CD4-positive, alpha-beta T cell treated with Interleukin-2 at 100 ng/mL for 4 hours (primary cell): ENCODE measurements around the gene EMX2.
"Not testable (repeated sequence)": the region's sequence is repeated elsewhere in the genome, so short reads cannot be mapped to it uniquely, and the experiment has no call there.

ENCODE experiments used
- DNase-seq: peaks from one replicate; pipeline ENCODE4 v3.0.0-alpha.2; 2020; ENCODE audit warnings: low spot score

EMX2 gene

DNA sequence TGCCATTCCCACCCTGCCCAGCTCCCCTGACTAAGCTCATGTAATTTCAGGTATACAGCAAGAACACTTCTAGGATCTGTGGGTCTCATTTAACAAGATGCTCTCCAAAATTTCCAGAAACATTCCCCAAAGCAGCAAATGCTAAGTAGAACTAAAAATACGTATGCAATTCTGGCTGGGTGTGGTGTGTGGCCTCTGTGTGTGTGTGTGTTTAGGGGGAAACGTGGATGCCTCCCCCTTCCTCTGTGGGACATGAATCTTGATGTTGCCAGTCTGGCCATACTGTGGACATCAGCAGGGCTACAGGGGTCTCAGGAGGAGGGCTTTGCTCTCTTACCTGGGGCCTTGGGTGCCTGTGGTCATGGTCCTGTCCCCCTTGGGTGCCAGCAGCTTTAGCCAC lies 18.4 kb downstream of the EMX2 start:
- no peak for DNase-seq

DNA sequence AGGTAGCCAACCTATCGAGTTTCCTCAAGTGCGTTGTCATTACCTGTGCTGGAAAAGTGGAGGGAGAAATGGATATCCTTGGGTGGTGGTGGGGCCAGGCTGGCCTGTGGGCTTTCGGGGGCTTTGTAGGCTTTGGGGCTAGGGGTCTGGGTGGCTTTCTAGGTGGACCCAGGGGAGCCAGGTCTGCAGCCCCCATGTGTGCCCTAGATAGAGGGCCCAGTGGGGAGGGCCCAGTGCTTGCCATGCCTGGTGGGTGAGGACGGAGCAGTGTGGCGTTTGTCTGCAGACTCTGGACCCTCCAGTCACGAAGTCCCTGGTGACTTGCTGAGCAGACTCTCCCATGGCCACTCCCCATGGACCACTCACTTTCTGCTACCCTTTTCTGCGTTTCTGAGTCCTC lies 19.7 kb downstream of the EMX2 start:
- DNase-seq, result no peak

DNA sequence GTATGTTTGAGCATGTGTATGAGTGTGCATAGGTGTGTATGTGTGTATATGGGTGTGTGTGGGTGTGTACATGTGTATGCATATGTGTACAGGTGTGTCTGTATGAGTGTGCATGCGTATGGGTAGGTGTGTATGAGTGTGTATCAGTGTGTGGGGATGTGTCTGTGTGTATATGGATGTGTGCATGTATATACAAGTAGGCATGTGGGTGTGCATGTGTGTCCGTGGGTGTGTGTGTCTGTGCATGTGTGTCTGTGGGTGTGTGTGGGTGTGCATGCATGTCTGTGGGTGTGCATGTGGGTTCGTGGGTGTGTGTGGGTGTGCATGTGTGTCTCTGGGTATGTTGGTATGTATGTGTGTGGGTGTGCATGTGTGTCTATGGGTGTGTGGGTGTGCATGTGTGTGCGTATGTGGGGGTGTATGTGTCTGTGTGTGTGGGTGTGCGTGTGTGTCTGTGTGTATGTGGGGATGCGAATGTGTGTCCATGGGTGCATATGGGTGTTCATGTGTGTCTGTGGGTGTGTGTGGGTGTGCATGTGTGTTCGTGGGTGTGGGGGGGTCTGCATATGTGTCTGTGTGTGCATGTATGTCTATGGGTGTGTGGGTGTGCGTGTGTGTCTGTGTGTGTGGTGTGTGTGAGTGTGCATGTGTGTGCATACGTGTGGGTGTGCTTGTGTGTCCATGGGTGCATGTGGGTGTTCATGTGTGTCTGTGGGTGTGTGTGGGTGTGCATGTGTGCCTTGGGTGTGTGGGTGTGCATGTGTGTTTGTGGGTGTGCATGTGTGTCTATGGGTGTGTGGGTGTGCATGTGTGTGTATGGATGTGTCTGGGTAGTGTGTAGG lies 20.6 kb downstream of the EMX2 start:
- DNase-seq, result no peak

DNA sequence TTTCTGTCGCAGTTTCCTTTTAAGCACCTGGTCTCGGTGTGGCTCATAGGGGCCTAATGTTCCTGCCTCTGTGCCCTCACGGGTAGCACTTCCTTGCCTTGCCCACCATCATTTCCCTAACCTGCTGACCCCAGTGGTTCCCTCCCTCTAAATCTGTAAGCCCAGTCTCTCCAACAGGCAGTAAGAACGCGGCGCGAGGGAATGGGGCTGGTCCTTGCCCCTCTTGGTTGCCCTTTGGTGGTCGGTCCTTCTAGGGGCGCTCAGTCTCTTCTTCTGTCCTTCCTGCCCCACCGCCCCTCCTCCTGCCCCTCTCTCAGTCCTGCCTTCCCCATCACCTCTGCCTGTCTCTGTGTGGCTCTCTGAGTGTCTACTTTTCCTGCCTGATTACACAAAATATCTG lies 21.2 kb downstream of the EMX2 start:
- DNase-seq, result no peak

DNA sequence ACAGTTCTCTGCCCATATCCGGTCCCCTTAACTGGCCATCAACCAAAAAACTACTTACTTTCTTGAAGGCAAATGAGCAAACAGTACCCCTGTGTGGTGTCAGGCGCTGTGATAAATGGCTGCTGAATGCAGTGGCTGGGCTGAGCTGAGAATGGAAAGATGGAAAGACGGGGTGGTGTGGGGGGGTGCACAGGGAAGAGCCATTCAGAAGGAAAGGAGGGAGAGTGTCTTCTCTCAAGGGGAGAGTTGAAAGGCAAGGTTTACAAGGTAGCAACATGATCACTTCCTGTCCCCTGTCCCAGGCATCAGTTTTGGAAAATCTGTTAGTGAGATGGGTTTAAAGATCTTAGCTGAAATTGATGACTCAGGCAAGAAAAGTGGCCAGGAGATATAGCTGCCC lies 22.5 kb downstream of the EMX2 start:
- no peak for DNase-seq

DNA sequence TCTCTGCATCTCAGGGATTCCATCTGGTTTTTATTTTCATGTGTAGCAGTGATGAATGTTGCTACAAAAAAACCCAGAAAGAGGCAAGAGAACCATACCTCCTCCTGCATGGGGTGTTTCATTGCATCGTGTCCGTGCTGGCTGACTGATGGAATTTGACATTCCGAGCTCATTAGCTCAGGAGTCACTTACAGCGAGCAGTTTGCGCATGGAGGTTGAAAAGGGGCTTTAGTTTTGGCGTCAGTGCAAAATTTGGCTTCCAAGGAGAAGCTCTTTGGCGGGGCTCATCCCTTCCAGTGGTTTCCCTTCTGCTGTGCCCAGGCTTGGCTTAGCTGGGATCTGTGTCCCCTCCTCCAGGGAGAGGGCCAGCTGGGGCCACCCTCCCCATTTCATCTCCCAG lies 25.8 kb downstream of the EMX2 start:
- no peak for DNase-seq

DNA sequence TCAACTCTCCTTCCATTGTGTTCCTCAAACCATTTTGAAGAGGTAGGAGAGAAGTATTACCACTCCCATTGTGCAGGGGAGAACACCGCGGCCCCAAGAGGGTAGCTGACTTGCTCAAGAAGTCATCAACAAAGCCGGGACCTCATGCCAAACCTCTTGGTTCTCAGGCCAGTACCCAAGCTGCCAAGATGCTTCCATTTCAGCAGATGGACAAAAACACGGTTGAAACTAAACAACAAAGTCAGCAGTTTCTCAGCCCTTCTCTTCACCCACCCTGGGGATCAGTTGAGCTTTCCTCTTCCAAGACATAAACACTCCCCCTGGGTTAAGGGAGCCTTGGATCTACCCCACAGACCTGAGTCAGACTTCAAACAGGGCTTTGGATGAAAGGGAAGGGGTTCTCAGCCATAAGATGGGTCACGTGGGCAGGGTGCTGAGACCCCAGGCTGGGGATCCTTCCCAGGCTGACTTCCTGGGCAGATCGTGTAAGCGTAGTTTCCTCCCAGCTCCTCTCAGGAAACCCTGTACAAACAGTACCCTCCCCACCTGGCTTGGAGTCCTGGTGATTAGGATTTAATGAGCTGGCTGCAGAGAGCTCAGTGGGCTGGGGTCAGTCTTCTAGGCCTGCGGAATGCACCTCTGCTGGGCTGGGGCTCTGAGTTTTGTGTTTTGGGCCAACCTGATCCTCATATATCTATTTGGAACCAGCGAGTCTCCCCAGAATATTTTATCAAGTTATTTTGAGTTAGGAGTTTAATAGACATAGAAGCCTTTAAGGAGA lies 27.3 kb downstream of the EMX2 start:
- DNase-seq, result no peak

DNA sequence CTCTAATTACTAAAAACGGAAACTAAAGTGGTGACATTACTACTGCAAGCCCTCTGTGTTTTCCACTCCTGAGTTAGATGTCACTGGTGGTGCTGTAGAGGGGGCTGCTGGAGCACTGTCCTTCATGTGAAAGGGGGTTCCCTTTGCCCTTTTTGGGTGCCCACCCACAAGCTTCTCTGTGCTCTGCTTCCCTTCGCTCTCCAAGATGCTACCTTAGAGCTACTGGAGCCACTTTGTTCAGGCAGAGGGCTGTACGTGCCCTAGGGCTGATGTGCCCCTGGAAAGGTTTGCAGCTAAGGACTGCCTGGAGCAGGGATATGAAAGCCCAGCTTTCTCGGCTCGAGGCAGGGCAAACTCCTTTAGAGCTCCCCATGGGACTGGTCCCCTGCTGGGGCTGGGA lies 28.3 kb downstream of the EMX2 start:
- no peak for DNase-seq

DNA sequence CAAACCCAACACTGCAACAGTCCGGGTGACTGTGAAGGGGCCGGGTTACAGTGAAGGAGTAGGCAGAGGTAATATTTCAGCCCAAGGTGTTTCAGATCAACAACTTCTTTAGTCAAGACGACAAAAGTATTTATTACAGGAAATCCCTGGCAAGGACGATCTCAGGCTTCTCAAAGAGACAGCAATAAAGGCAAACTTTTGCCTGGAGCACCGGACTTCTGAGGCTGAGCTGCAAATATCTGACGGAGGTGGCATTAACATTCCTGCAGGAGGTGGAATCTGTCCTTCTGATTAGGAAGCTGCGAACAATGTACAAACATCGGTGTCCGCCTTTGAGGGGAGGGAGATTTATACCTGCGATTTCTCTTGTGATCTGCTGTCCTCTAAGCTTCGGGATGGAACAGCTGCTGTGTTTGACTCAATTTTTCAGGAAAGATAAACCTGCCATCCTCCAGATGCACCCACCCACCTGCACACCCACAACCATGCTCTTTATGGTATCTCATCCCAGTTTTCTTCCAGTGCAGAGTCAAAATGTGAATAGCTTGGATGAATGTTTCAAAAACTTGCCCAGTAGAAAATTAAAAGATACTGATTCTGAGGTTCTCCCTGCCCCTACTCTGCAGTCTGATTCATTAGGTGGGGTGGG lies 32.1 kb downstream of the EMX2 start:
- DNase-seq, result no peak

DNA sequence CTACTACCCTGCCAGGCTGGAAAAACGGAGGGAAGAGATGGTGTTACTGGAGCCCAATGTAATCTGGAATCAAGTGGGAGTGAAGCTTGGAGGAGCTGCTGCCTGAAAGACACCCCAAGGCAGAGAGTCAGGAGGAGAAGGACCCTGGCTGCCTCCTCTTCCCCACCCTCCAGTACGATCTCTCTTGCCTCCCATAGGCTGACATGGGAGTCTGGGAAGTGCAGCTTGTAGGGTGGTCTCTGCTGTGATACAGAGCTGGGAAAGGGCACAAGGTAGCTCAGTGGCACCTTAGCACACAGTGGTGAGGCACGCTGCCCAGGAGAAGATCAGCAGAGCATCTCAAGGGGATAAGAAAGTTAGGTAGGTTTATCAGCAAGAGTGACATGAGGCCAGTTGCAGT lies 35.9 kb downstream of the EMX2 start:
- no peak for DNase-seq

DNA sequence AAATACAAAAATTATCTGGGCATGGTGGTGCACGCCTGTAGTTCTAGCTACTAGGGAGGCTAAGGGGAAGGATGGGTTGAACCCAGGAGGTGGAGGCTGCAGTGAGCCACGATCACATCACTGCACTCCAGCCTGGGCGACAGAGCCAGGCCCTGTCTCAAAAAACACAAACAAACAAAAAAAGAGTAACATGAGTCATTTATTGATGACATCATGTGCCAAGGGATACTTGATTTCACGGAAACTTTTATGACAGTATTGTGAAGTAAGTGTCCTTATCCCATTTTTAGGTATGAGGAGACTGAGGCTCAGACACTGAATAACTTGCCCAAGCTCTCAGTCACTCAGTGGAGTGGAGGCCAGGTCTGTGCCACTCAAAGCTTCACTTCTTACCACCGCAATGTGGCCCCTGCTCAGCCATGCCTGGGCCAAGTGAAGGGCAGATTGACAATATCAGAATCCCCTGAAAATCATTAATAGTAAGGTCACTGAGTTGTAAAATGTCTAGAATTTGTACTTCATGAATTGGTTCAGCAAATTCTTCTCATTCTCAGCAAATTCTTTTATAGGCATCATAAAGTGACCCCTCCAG lies 36.5 kb downstream of the EMX2 start:
- DNase-seq, result no peak

DNA sequence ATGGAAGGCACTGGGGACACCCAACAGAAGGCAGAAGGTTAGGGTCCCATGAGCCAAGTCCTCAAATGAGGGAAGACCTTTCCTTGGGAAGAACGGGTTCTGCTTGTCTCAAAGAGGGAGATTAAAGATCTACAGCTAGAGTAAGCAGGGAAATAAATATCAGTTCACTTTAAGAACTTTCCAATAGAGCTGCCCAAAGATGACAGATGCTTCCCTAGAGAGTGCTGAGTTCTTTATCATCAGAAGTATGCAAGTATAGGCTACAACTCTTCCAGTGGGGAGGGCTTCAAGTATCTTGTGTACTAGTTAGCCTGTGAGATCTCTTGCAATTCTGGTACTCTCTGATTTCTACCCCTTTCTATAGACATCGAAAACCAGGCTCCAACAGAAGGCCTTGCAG lies 39.4 kb downstream of the EMX2 start:
- no peak for DNase-seq

DNA sequence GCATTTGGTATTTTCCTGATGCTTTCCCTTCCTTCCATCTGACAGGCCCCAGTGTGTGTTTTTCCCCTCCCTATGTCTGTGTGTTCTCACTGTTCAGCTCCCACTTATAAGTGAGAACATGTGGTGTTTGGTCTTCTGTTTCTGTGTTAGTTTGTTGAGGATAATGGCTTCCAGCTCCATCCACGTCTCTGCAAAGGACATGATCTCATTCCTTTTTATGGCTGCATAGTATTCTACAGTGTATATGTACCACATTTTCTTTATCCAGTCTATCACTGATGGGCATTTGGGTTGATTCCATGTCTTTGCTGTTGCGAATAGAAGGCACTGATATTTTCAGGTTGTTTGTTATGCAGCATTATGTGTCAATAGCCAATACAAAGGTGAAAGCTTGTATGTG lies 42.3 kb downstream of the EMX2 start:
- DNase-seq, result not testable (repeated sequence)

DNA sequence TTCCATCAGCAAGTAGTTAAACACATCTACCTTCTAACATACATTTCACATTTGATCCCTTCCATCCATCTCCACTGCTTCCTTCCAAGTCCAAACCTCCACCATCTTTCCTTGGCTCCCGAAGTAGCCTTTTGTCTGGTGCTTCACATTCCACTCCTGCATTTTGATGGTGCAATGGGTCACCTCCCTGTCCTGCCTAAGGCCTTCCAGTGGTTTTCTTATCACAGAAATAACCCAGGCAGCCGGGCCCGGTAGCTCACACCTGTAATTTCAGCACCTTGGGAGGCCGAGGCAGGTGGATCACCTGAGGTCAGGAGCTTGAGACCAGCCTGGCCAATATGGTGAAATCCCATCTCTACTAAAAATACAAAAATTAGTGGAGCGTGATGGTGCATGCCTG lies 44.5 kb downstream of the EMX2 start:
- DNase-seq, result no peak

DNA sequence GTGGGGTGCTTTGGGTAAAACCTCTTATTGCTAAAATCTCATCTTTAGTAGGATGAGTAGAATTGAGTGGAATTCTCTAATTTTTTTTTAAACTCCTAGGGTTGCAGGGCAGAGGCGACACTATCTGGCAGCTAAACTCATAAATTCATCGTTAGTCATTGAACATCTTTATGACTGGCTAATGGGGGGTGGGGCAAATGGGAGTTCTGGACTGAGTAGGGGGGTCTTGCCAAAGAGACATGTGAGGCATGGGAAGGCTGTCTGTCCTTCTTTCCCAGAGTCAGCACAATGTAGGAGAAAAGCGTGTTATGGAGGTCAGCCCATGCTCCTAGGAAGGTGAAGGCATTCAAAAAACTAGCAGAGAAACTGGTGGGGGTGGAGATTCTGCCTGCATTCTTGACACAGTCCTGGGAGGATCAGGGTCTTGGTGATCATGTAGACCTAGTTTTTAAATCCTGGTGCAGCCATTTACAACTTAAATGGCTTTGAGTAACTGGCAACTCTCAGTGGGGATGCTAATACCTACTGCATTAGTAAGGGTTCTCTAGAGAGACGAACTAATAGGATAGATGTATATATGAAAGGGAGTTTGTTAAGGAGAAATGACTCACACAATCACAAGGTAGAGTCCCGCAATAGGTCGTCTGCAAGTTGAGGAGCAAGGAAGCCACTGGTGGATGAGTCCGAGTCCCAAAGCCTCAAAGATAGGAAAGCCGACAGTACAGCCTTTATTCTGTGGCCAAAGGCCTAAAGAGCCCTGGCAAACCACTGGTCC lies 47.7 kb downstream of the EMX2 start:
- DNase-seq, result no peak

DNA sequence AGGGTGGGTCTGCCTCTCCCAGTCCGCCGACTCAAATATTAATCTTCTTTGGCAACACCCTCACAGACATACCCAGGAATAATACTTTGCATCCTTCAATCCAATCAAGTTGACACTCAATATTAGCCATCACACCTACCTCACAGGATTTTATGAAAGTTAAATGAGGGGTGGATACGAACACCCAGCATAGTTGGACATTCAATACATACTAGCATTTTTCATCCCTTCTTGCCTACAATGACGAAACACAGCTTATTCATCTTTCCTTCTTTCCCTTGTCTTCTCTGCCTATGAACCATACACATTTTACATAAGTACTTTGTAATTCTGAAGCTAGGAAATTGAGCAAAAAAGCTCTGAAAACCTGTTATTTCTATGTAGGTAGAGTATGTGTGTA lies 48.5 kb downstream of the EMX2 start:
- DNase-seq, result no peak

DNA sequence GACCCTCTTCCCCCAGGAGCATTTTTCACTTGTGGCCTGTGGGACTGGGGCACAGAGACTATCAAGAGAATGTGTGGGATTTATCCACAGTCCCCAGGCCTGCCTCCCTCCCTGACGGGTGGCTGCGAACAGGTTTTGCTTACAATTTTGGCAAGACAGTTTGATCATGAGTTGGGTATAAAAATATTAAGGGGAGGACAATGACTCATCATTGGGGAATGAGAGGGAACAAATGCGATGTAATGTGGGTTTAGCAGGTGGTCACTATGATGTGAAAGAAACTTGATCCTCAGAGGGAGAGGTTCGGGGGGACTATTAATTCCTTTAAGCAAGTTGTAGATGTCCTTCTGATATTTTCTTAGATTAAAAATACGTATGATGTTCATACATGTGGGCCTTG lies 52.2 kb downstream of the EMX2 start:
- DNase-seq, result no peak

DNA sequence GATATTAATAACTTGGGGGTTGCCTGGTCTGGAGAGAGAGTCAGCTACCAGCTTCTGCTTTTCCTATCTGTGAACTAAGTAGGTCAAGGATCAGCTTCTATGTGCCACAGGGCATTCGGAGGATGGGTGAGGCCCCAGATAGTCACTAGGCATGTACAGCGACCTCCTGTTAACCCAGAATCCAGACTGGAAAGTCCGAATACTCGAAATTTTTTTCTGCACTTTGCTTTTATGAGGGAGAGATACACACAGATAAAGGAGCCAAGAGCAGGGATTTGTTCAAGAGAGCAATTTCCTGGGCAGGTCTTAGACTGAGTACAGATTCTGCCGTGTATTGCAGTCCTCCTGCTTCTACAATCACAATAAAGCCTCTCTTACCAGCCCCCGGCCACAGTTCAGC lies 54.2 kb downstream of the EMX2 start:
- no peak for DNase-seq

DNA sequence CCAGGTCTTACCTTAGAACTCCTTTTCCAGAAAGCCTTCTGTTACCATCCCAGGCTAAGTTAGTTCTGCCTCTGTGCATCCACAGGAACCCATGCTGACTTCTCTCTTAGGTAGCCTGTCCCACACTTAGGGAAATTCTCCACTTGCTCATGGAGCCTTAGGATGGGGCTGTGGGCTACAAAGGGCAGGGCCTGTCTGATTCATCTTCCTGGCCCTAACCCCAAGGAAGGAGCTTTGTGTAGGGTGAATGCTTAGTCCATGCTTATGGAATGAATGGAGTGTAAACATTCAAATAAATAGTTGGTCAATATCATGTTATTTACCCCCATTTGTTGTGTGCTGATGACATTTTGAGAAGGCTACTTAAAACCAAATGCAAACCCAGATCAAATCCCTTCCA lies 54.7 kb downstream of the EMX2 start:
- DNase-seq, result no peak
